Stimulated activated CD4-positive, alpha-beta T cell treated with anti-CD3 and anti-CD28 coated beads, Interleukin-1b, Interleukin-23, amount 100 ng/mL, for 24 hours (primary cell): ENCODE results near the gene RNFT1.
"Not testable (repeated sequence)": the region's sequence is repeated elsewhere in the genome, so short reads cannot be mapped to it uniquely, and the experiment has no call there.

ENCODE experiments used
- DNase-seq, 4 experiments: peaks; one replicate each; pipeline ENCODE4 v3.0.0-alpha.2; 2020; ENCODE audit warnings: low read depth in 4 of 4, low spot score in 1 of 4

Gene RNFT1

DNA sequence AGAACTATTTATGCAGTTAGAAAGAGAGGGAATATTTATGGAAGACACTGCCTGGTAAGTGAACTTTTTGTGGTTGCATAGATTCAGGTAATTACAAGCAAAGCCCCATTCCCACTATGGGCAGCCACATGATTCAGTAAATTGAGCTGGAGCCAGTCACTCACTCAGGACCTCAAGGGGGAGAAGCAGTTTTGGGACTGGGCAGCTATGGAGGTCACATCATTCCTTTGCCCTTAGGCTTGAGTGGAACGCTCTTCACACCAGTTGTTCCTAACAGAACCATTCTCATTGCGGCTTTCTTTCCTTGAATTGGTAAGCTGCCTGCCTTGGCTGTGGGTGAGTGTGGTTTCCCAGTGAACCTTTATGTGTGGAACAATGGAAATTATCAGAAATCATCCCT lies 34.4 kb downstream of the RNFT1 start:
- DNase-seq: not testable (repeated sequence)

DNA sequence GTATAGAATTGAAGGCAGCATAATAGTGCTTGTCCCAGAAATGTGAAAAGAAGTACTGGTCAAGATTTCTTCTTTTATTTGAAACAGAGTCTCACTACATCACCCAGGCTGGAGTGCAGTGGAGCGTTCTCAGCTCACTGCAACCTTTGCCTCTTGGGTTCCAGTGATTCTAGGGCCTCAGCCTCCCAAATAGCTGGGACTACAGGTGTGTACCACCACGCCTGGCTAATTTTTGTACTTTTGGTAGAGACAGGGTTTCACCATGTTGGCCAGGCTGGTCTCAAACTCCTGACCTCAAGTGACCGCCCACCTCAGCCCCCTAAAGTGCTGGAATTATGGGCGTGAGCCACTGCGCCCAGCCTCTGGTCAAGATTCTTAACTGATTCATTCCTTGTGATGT lies 43.9 kb downstream of the RNFT1 start:
- not testable (repeated sequence) for DNase-seq

DNA sequence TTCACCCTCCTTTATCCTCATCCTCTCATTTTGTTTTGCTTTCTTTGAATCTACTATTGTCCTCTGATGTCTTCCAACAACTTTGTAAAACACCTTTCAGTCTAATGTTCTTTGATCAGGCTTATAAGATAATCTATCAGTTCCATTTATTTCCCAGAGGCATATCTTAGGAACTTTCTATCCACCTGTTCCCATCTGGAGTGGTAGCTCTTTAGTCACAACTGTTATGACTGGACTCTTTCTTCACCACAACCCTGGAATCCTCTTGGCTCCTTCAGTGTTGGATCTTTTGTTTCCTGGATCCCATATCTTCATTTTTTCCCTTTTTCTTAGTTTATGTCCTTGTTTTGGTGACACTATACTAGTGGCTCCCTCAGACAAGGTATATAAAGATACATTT lies 48.1 kb downstream of the RNFT1 start:
- no peak for DNase-seq

DNA sequence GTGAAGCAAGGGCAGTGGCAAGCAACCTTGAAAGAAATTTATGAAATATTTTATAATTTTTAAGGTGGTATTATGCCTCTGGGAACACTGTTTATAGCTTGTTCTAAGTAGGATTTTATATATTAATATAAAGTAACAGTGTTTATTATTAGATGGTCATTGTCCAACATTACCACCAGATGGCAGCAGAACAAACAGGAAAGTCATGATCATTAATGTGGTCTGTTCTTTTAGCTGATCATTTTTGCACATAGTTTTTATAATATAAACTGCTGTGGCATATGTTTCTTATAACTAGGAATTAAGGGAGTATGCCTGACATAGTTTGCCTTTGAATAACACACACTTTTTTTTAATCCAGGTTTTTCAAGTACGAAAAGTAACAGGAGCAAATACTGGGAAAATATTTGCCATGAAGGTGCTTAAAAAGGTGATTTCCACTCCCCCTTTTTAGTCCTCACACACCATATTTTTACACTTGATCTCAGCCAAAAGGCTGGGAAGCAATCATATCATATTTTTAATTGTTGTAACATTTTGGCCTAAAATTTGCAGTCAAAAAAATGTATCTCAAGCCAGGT lies 50.2 kb downstream of the RNFT1 start:
- DNase-seq: no peak

DNA sequence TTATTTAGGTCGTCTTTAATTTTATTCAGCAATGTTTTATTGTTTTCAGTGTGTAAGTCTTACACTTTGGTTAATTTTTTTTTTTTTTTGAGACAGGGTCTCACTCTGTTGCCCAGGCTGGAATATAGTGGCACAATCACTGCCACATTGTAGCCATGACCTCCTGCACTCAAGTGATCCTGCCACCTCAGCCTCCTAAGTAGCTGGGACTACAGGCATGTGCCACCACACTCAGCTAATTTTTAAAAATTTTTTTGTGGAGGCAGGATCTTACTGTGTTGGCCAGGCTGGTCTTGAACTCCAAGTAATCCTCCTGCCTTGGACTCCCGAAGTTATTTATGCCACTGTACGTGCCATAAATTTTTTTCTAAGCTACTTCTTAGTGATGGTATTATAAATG lies 57.1 kb downstream of the RNFT1 start:
- DNase-seq: no peak

DNA sequence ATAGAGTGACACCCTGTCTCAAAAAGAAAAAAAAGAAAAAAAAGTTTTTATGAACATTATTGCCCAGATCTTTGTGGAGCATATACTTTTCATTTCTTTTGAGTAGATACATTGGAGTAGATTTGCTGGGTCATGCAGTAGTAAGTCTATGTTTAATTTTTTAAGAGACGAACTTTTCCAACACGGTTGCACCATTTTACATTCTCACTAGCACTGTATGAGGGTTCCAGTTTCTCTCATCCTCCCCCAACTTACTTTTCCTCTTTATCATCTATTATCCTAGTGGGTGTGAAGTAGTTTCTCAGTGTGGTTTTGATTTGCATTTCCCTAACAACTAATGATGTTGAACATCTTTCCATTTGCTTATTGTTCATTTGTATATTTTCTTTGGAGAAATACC lies 61.1 kb downstream of the RNFT1 start:
- DNase-seq: no peak
